HepG2 (cell line): ENCODE data around the gene KLHL36. TPM values are rescaled to one million over a fixed set of nuclear protein-coding genes. Genes with fewer than 3 reads are reported as not detected.
"Not testable (repeated sequence)": the region's sequence is repeated elsewhere in the genome, so short reads cannot be mapped to it uniquely, and the experiment has no call there.

Source experiments
- ATAC-seq: fragments of 200-7000 bp; cut with Tn5 transposase; 3 replicates; pipeline ENCODE4 v1.9.1; 2020; ENCODE audit warnings: mild to moderate bottlenecking, moderate library complexity
- BruUV-seq: library from RNA; stranded (reverse); fragments of 400-500 nt; replicated peaks from 2 replicates; lab custom pipeline; 2021; lab: Mats Ljungman, UMichigan
- CTCF ChIA-PET: fragments of 300-600 bp; formaldehyde crosslinking; extraction: SDS; loops from one replicate; lab custom pipeline; 2021; ENCODE audit warnings: low total read pairs, inconsistent platforms, low intra/inter-chr PET ratio; lab: Yijun Ruan, JAX
- POLR2A ChIA-PET: fragments of 350-600 bp; sonication (Branson Sonifier 250); formaldehyde crosslinking; loops from one replicate; lab custom pipeline; 2020; ENCODE audit warnings: antibody characterized with exemption, inconsistent platforms; lab: Yijun Ruan, JAX
- DNase-seq: peaks from one replicate; pipeline ENCODE4 v3.0.0-alpha.2; 2015; ENCODE audit warnings: low spot score
- FAIRE-seq: peaks from 3 replicates; lab custom pipeline; 2011; peaks lifted over from hg19 to GRCh38; lab: Jason Lieb, UNC
- H2AFZ ChIP-seq: one replicate; pipeline ENCODE4 v1.6.1; 2011; ENCODE audit warnings: low read length, inconsistent platforms
- H3K27ac ChIP-seq: fragments of 300-600 bp; 3 replicates; pipeline ENCODE4 v1.8.0; 2011; ENCODE audit warnings: mixed run types, mild to moderate bottlenecking, mixed read lengths, low read length, inconsistent platforms; ENCODE audit not compliant: insufficient read depth; ENCODE audit errors: extremely low read length
- H3K27me3 ChIP-seq, 2 experiments: fragments of 200-600 bp in 1 of 2; 2 replicates in 1 of 2; 3 replicates in 1 of 2; pipeline versions ENCODE4 v1.6.0 to v1.8.0; 2011; ENCODE audit warnings: low read length in 2 of 2, mild to moderate bottlenecking in 2 of 2, moderate library complexity in 2 of 2, inconsistent platforms in 1 of 2; ENCODE audit not compliant: insufficient read depth in 2 of 2, control insufficient read depth in 1 of 2
- H3K36me3 ChIP-seq, 2 experiments: fragments of 200-600 bp in 1 of 2; replicated peaks in 1 of 2; 2 replicates in 1 of 2; 3 replicates in 1 of 2; pipeline versions ENCODE4 v1.5.1 to v1.8.0; 2011; ENCODE audit warnings: low read length in 2 of 2, inconsistent platforms in 1 of 2; ENCODE audit not compliant: insufficient read depth in 2 of 2, control insufficient read depth in 1 of 2
- H3K4me1 ChIP-seq: 2 replicates; pipeline ENCODE4 v1.5.1; 2012; ENCODE audit warnings: low read length, inconsistent platforms; ENCODE audit not compliant: insufficient read depth
- H3K4me2 ChIP-seq: 2 replicates; pipeline ENCODE4 v1.6.0; 2011; ENCODE audit warnings: low read depth, low read length, inconsistent platforms
- H3K4me3 ChIP-seq, 3 experiments: fragments of 200-600 bp in 1 of 3; sonication (generic), shearing (Covaris generic) in 1 of 3; replicated peaks in 1 of 3; 2 replicates each; pipeline ENCODE4 v1.5.1; 2011 to 2016; ENCODE audit warnings: low read length in 3 of 3, inconsistent platforms in 2 of 3, low read depth in 2 of 3, mild to moderate bottlenecking in 2 of 3, control low read depth in 1 of 3, mixed read lengths in 1 of 3; ENCODE audit not compliant: insufficient read depth in 1 of 3
- H3K79me2 ChIP-seq: one replicate; pipeline ENCODE4 v1.6.1; 2011; ENCODE audit warnings: low read length, inconsistent platforms; ENCODE audit not compliant: insufficient read depth
- H3K9ac ChIP-seq: 2 replicates; pipeline ENCODE4 v1.6.0; 2011; ENCODE audit warnings: mild to moderate bottlenecking, low read depth, low read length, inconsistent platforms; ENCODE audit not compliant: insufficient read depth
- H3K9me3 ChIP-seq: 2 replicates; pipeline ENCODE4 v1.5.1; 2012; ENCODE audit warnings: mild to moderate bottlenecking, low read length
- H4K20me1 ChIP-seq: 2 replicates; pipeline ENCODE4 v1.6.0; 2011; ENCODE audit warnings: inconsistent platforms, mild to moderate bottlenecking, low read length, moderate library complexity; ENCODE audit not compliant: insufficient read depth
- ARID5B ChIP-seq: IDR thresholded peaks from 2 replicates; pipeline ENCODE4 v1.4.0; 2020; ENCODE audit warnings: mild to moderate bottlenecking, missing genetic modification reagents
- BHLHE40 ChIP-seq: IDR thresholded peaks from 2 replicates; pipeline ENCODE4 v1.6.1; 2011; ENCODE audit warnings: low read length, improper control_type of control experiment
- EEA1 ChIP-seq: sonication (generic); formaldehyde crosslinking; IDR thresholded peaks from 2 replicates; pipeline ENCODE4 v1.5.1; 2020; ENCODE audit warnings: mild to moderate bottlenecking, missing genetic modification reagents, borderline replicate concordance
- GATAD2A ChIP-seq: IDR thresholded peaks from 2 replicates; pipeline ENCODE4 v1.6.1; 2016
- IKZF1 ChIP-seq: fragments of 450-650 bp; IDR thresholded peaks from 2 replicates; pipeline ENCODE4 v1.7.1; 2016
- JUND ChIP-seq: sonication (generic); formaldehyde crosslinking; IDR thresholded peaks from 2 replicates; pipeline ENCODE4 v1.8.0; 2022; ENCODE audit warnings: mild to moderate bottlenecking, missing genetic modification reagents
- MEF2D ChIP-seq: sonication (generic); formaldehyde crosslinking; IDR thresholded peaks from 2 replicates; pipeline ENCODE4 v1.5.1; 2020; ENCODE audit warnings: mild to moderate bottlenecking, missing genetic modification reagents
- NR2F6 ChIP-seq, 2 experiments: IDR thresholded peaks; 2 replicates each; pipeline ENCODE4 v1.6.1; 2016; ENCODE audit warnings: antibody characterized with exemption in 1 of 2, mild to moderate bottlenecking in 1 of 2
- ZEB1 ChIP-seq: IDR thresholded peaks from 2 replicates; pipeline ENCODE4 v1.6.1; 2012; ENCODE audit warnings: mild to moderate bottlenecking, low read depth, inconsistent platforms; ENCODE audit not compliant: insufficient replicate concordance
- ZNF44 ChIP-seq: sonication (generic); formaldehyde crosslinking; IDR thresholded peaks from 2 replicates; pipeline ENCODE4 v1.5.1; 2020; ENCODE audit warnings: mild to moderate bottlenecking, missing genetic modification reagents
- ZNF724P ChIP-seq: sonication (generic); formaldehyde crosslinking; IDR thresholded peaks from 2 replicates; pipeline ENCODE4 v1.8.0; 2022; ENCODE audit warnings: missing genetic modification reagents, borderline replicate concordance
- ZNF773 ChIP-seq: sonication (generic); formaldehyde crosslinking; IDR thresholded peaks from 2 replicates; pipeline ENCODE4 v1.4.0; 2020; ENCODE audit warnings: missing genetic modification reagents, borderline replicate concordance
- WGBS: methylation state at CpG from one replicate; pipeline ENCODE4 v1.1.6; 2017; ENCODE audit warnings: low lambda C conversion rate; 5-methylcytosine and 5-hydroxymethylcytosine counted together
- in situ Hi-C: cut with HindIII; loops from 2 replicates; pipeline ENCODE4 v1.10.0; 2017; ENCODE audit warnings: low pct_unique_long_range_greater_than_20kb; ENCODE audit not compliant: extremely low pct_ligation_motif_present
- intact Hi-C: fragments of 100-400 bp; cut with micrococcal nuclease; formaldehyde crosslinking; loops from one replicate; pipeline ENCODE4 v1.10.0; 2022; ENCODE audit not compliant: unreplicated experiment
- polyA plus RNA-seq, 8 experiments: library from polyadenylated mRNA; depleted of rRNA in 3 of 8; stranded (reverse) in 7 of 8; unstranded in 1 of 8; fragments of >200 nt; fragmentation: Illumina TruSeq in 4 of 8; extraction: Trizol in 4 of 8; gene quantifications; 2 replicates each; pipeline versions ENCODE4 v1.2.1 to v1.2.3, GENCODE V29; 2011 to 2016; ENCODE audit warnings: low read depth in 4 of 8, missing spikeins in 1 of 8, mixed read lengths in 1 of 8; ENCODE audit not compliant: insufficient read depth in 1 of 8
- total RNA-seq, 5 experiments: library from RNA; depleted of rRNA; stranded (reverse); fragments of >200 nt; fragmentation: Illumina TruSeq; extraction: Trizol; gene quantifications; 2 replicates each; pipeline ENCODE4 v1.2.3, GENCODE V29; 2016; ENCODE audit warnings: low read depth in 1 of 5
- TF ChIP-seq, protein P1 (sequence below): fragments of 450-650 bp; IDR thresholded peaks from 2 replicates; pipeline ENCODE4 v1.6.1; 2017; ENCODE audit warnings: mild to moderate bottlenecking

KLHL36 gene
- total and polyA plus RNA-seq, 2 of the 13 experiments (the other 11 are each of a cell fraction or from before 2014, with no cell fraction given) = 24.3 to 26.0 TPM

DNA sequence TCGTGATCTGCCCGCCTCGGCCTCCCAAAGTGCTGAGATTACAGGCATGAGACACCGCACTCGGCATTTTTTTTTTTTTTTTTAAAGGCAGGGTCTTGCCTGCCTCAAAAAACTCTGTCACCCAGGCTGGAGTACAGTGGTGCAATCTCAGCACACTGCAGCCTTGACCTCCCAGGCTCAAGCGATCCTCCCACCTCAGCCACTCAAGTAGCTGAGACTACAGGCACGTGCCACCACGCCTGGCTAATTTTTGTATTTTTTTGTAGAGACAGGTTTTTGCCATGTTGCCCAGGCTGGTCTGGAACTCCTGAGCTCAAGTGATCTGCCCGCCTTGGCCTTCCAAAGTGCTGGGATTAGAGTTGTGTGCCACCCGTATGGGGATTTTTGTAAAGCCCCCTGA lies 27.4 kb upstream of the KLHL36 start:
- in situ Hi-C loops = loop anchor here (5.0 kb wide), 2 partner anchors 106 to 109 kb away; no protein-coding TSS in a partner anchor
- peaks cover 50% of the 10 kb centered on the region for H3K4me1 ChIP-seq
- H3K36me3 ChIP-seq; ATAC-seq; H3K4me3 ChIP-seq; BruUV-seq; H3K4me2 ChIP-seq; POLR2A ChIA-PET; H4K20me1 ChIP-seq; intact Hi-C loops; H2AFZ ChIP-seq; H3K9me3 ChIP-seq; FAIRE-seq; DNase-seq; H3K27ac ChIP-seq; CTCF ChIA-PET; H3K9ac ChIP-seq; H3K79me2 ChIP-seq; H3K27me3 ChIP-seq; TF ChIP-seq NR2F6 (IDR thresholded peaks at IDR 0.05): not testable (repeated sequence)
- WGBS = 15% methylated on average over 10 of the region's 10 CpGs
- 0 out of 2 replicates have a peak, but pooled peaks have one; percentile 13 for TF ChIP-seq ARID5B (CRISPR knock-in tag)
- TF ChIP-seq NR2F6 (CRISPR knock-in tag; IDR thresholded peaks at IDR 0.05) = peak; percentile 26; the same call in 1 of the 2 replicates
- TF ChIP-seq GATAD2A (CRISPR knock-in tag) = 0 out of 2 replicates have a peak, but pooled peaks have one; percentile 9
- 0 out of 2 replicates have a peak, but pooled peaks have one; percentile 10 for TF ChIP-seq BHLHE40

GRCh38 chr16:84625556-84625955 lies 22.8 kb upstream of the KLHL36 start:
- ChIA-PET POLR2A (no interaction called here), CTCF (no interaction called here)
- no peak for ATAC-seq
- TF ChIP-seq JUND (CRISPR knock-in tag) = no peak
- TF ChIP-seq ZNF44 (CRISPR knock-in tag) = no peak
- TF ChIP-seq ZNF724P = no peak
- no peak for TF ChIP-seq MEF2D (CRISPR knock-in tag)
- TF ChIP-seq ZEB1 = no peak
- no peak for TF ChIP-seq IKZF1
- no peak for TF ChIP-seq ZNF773 (CRISPR knock-in tag)
- no peak for TF ChIP-seq EEA1
- TF ChIP-seq, protein P1, sequence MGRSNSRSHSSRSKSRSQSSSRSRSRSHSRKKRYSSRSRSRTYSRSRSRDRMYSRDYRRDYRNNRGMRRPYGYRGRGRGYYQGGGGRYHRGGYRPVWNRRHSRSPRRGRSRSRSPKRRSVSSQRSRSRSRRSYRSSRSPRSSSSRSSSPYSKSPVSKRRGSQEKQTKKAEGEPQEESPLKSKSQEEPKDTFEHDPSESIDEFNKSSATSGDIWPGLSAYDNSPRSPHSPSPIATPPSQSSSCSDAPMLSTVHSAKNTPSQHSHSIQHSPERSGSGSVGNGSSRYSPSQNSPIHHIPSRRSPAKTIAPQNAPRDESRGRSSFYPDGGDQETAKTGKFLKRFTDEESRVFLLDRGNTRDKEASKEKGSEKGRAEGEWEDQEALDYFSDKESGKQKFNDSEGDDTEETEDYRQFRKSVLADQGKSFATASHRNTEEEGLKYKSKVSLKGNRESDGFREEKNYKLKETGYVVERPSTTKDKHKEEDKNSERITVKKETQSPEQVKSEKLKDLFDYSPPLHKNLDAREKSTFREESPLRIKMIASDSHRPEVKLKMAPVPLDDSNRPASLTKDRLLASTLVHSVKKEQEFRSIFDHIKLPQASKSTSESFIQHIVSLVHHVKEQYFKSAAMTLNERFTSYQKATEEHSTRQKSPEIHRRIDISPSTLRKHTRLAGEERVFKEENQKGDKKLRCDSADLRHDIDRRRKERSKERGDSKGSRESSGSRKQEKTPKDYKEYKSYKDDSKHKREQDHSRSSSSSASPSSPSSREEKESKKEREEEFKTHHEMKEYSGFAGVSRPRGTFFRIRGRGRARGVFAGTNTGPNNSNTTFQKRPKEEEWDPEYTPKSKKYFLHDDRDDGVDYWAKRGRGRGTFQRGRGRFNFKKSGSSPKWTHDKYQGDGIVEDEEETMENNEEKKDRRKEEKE = no peak

More at GRCh38 chr16:84625556-84625955, 22.8 kb upstream of the KLHL36 start:
- in situ Hi-C loops (no loop called here), intact Hi-C loops (no loop called here)
- Histone ChIP-seq H3K36me3 (no peaks in the 10 kb centered on the region), H3K27ac (no peak overlapping the region), H3K27me3 (peaks cover 1 to 14% of the 10 kb centered on the region in 2 experiments; a peak in 3 of 5 replicates), H4K20me1 (no peaks in the 10 kb centered on the region), H3K9ac (no peak overlapping the region), H3K4me2 (no peak overlapping the region), H3K4me3 (no peak overlapping the region), H2AFZ (no peak overlapping the region), H3K79me2 (no peaks in the 10 kb centered on the region), H3K4me1 (peaks cover 27% of the 10 kb centered on the region), H3K9me3 (no peaks in the 10 kb centered on the region)
- DNase-seq = no peak
- WGBS = 78% methylated on average over 6 of the region's 6 CpGs
- no TSS peak for BruUV-seq
- no peak for FAIRE-seq
